Trophoblast cell (in vitro differentiated cells and primary cell): ENCODE results near the gene SYAP1.

Source experiments
- DNase-seq, 2 donors: peaks; one replicate each; pipeline ENCODE4 v3.0.0-alpha.2; 2016
- H2AFZ ChIP-seq: 2 replicates; pipeline ENCODE4 v1.6.1; 2013; ENCODE audit warnings: low read length, moderate library complexity, mild to moderate bottlenecking; ENCODE audit not compliant: insufficient read depth, poor library complexity
- H2AK5ac ChIP-seq: 2 replicates; pipeline ENCODE4 v1.6.1; 2013; ENCODE audit warnings: mild to moderate bottlenecking, low read length
- H2BK120ac ChIP-seq: 2 replicates; pipeline ENCODE4 v1.6.1; 2013; ENCODE audit warnings: low read length, mild to moderate bottlenecking, moderate library complexity; ENCODE audit not compliant: insufficient read depth, poor library complexity
- H2BK12ac ChIP-seq: 2 replicates; pipeline ENCODE4 v1.6.1; 2013; ENCODE audit warnings: mild to moderate bottlenecking, low read length, moderate library complexity
- H2BK5ac ChIP-seq: 2 replicates; pipeline ENCODE4 v1.6.1; 2013; ENCODE audit warnings: low read length, low read depth, moderate library complexity, mild to moderate bottlenecking; ENCODE audit not compliant: poor library complexity
- H3K14ac ChIP-seq: 2 replicates; pipeline ENCODE4 v1.6.1; 2013; ENCODE audit warnings: mild to moderate bottlenecking, low read length
- H3K18ac ChIP-seq: 2 replicates; pipeline ENCODE4 v1.6.1; 2013; ENCODE audit warnings: mild to moderate bottlenecking, low read length
- H3K23ac ChIP-seq: 2 replicates; pipeline ENCODE4 v1.6.1; 2013; ENCODE audit warnings: low read length
- H3K27ac ChIP-seq: 2 replicates; pipeline ENCODE4 v1.5.1; 2013; ENCODE audit warnings: low read depth, mild to moderate bottlenecking, inconsistent platforms, low read length, moderate library complexity
- H3K27me3 ChIP-seq: 2 replicates; pipeline ENCODE4 v1.6.1; 2013; ENCODE audit warnings: inconsistent platforms, mild to moderate bottlenecking, low read length, moderate library complexity; ENCODE audit not compliant: insufficient read depth
- H3K36me3 ChIP-seq, 2 experiments: 1 replicate in 1 of 2; 2 replicates in 1 of 2; pipeline ENCODE4 v1.6.1; 2013; ENCODE audit warnings: low read length in 2 of 2, mild to moderate bottlenecking in 2 of 2, moderate library complexity in 1 of 2; ENCODE audit not compliant: insufficient read depth in 2 of 2, control insufficient read depth in 1 of 2
- H3K4ac ChIP-seq: 2 replicates; pipeline ENCODE4 v1.6.1; 2013; ENCODE audit warnings: low read depth, mild to moderate bottlenecking, low read length, moderate library complexity
- H3K4me1 ChIP-seq, 2 experiments: 1 replicate in 1 of 2; 2 replicates in 1 of 2; pipeline ENCODE4 v1.6.1; 2013; ENCODE audit warnings: low read length in 2 of 2, mild to moderate bottlenecking in 2 of 2, moderate library complexity in 1 of 2; ENCODE audit not compliant: insufficient read depth in 2 of 2, control insufficient read depth in 1 of 2
- H3K4me2 ChIP-seq: 2 replicates; pipeline ENCODE4 v1.6.1; 2013; ENCODE audit warnings: inconsistent platforms, mild to moderate bottlenecking, low read length, moderate library complexity
- H3K4me3 ChIP-seq: 2 replicates; pipeline ENCODE4 v1.5.1; 2013; ENCODE audit warnings: mild to moderate bottlenecking, low read depth, low read length, inconsistent platforms
- H3K79me1 ChIP-seq: one replicate; pipeline ENCODE4 v1.6.1; 2013; ENCODE audit warnings: low read length
- H3K79me2 ChIP-seq: 2 replicates; pipeline ENCODE4 v1.6.1; 2013; ENCODE audit warnings: low read length, mild to moderate bottlenecking; ENCODE audit not compliant: control insufficient read depth, insufficient read depth, poor library complexity
- H3K9ac ChIP-seq: 2 replicates; pipeline ENCODE4 v1.6.1; 2013; ENCODE audit warnings: mild to moderate bottlenecking, low read length
- H3K9me3 ChIP-seq: 2 replicates; pipeline ENCODE4 v1.6.1; 2013; ENCODE audit warnings: low read depth, mild to moderate bottlenecking, control low read depth, inconsistent platforms, low read length; ENCODE audit not compliant: insufficient read depth
- H4K12ac ChIP-seq: 2 replicates; pipeline ENCODE4 v1.6.1; 2013; ENCODE audit warnings: low read depth, mild to moderate bottlenecking, low read length, moderate library complexity
- H4K8ac ChIP-seq: 2 replicates; pipeline ENCODE4 v1.6.1; 2013; ENCODE audit warnings: low read depth, mild to moderate bottlenecking, low read length, moderate library complexity
- H4K91ac ChIP-seq: one replicate; pipeline ENCODE4 v1.6.1; 2013; ENCODE audit warnings: low read depth, mild to moderate bottlenecking, low read length, moderate library complexity
- WGBS: extraction: QIAGEN DNeasy Blood & Tissue Kit; methylation state at CpG from one replicate; pipeline ENCODE4 v1.1.7; 2013; ENCODE audit warnings: missing lambda C conversion rate; ENCODE audit not compliant: insufficient read length, insufficient coverage; ENCODE audit errors: extremely low coverage; 5-methylcytosine and 5-hydroxymethylcytosine counted together

Gene SYAP1

GRCh38 chrX:16788477-16788876, 69.1 kb downstream of the SYAP1 start:
- Histone ChIP-seq H4K91ac (no peak overlapping the region), H3K14ac (no peak overlapping the region), H3K4me1 (no peaks in the 10 kb centered on the region), H4K8ac (no peak overlapping the region), H3K4me3 (no peak overlapping the region), H3K27ac (no peak overlapping the region), H3K36me3 (peaks cover 0 to 2% of the 10 kb centered on the region in 2 experiments), H2BK12ac (no peak overlapping the region), H3K79me1 (peaks cover 2% of the 10 kb centered on the region), H3K27me3 (no peaks in the 10 kb centered on the region), H2BK5ac (no peak overlapping the region), H3K79me2 (peaks cover 2% of the 10 kb centered on the region), H2AK5ac (no peak overlapping the region), H4K12ac (no peak overlapping the region), H2BK120ac (no peak overlapping the region), H3K18ac (no peak overlapping the region), H3K9me3 (no peaks in the 10 kb centered on the region), H3K4ac (no peak overlapping the region), H3K4me2 (no peak overlapping the region), H2AFZ (no peak overlapping the region), H3K23ac (no peak overlapping the region), H3K9ac (no peak overlapping the region)
- no CpG with 5 or more reads among the region's 5 CpGs for WGBS
- no peak for DNase-seq

GRCh38 chrX:16796298-16796697, 76.9 kb downstream of the SYAP1 start:
- H3K9ac ChIP-seq: no peak overlapping the region
- H3K36me3 ChIP-seq: peaks cover 0 to 2% of the 10 kb centered on the region in 2 experiments
- H3K79me1 ChIP-seq: no peaks in the 10 kb centered on the region
- H3K27ac ChIP-seq: no peak overlapping the region
- no peaks in the 10 kb centered on the region for H3K79me2 ChIP-seq
- no peak overlapping the region for H3K23ac ChIP-seq
- no peak overlapping the region for H2AK5ac ChIP-seq
- no peaks in the 10 kb centered on the region for H3K27me3 ChIP-seq
- no CpG with 5 or more reads among the region's 4 CpGs for WGBS
- no peak overlapping the region for H2BK120ac ChIP-seq
- no peak overlapping the region for H3K4ac ChIP-seq
- no peak overlapping the region for H3K14ac ChIP-seq
- H4K8ac ChIP-seq: no peak overlapping the region
- H3K9me3 ChIP-seq: no peaks in the 10 kb centered on the region
- DNase-seq: no peak
- H2BK5ac ChIP-seq: no peak overlapping the region
- H4K12ac ChIP-seq: no peak overlapping the region
- H3K4me2 ChIP-seq: no peak overlapping the region
- no peaks in the 10 kb centered on the region for H3K4me1 ChIP-seq
- no peak overlapping the region for H3K18ac ChIP-seq
- no peak overlapping the region for H4K91ac ChIP-seq
- no peak overlapping the region for H3K4me3 ChIP-seq
- no peak overlapping the region for H2BK12ac ChIP-seq
- no peak overlapping the region for H2AFZ ChIP-seq

- H3K4ac ChIP-seq: no peak overlapping the region
- no peaks in the 10 kb centered on the region for H3K9me3 ChIP-seq
- H2BK5ac ChIP-seq: no peak overlapping the region
- H3K79me1 ChIP-seq: no peaks in the 10 kb centered on the region
- H2AK5ac ChIP-seq: no peak overlapping the region
- no peaks in the 10 kb centered on the region for H3K27me3 ChIP-seq
- DNase-seq: no peak
- no peak overlapping the region for H3K23ac ChIP-seq
- WGBS: no CpG with 5 or more reads among the region's 5 CpGs
- H2BK12ac ChIP-seq: no peak overlapping the region
- no peak overlapping the region for H3K14ac ChIP-seq
- H4K12ac ChIP-seq: no peak overlapping the region
- no peak overlapping the region for H2BK120ac ChIP-seq
- H3K4me2 ChIP-seq: no peak overlapping the region
- H4K8ac ChIP-seq: no peak overlapping the region
- H3K79me2 ChIP-seq: no peaks in the 10 kb centered on the region
- no peak overlapping the region for H4K91ac ChIP-seq
- H3K4me1 ChIP-seq: no peaks in the 10 kb centered on the region
- H3K9ac ChIP-seq: no peak overlapping the region
- H3K4me3 ChIP-seq: no peak overlapping the region
- peaks cover 0 to 2% of the 10 kb centered on the region in 2 experiments for H3K36me3 ChIP-seq
- no peak overlapping the region for H2AFZ ChIP-seq
- H3K27ac ChIP-seq: no peak overlapping the region
- no peak overlapping the region for H3K18ac ChIP-seq
These were observed 77.9 kb downstream of the SYAP1 start for GRCh38 chrX:16797358-16797757.

GRCh38 chrX:16797841-16798240, 78.4 kb downstream of the SYAP1 start:
- Histone ChIP-seq H3K27me3 (no peaks in the 10 kb centered on the region), H3K36me3 (peaks cover 0 to 2% of the 10 kb centered on the region in 2 experiments), H3K79me1 (no peaks in the 10 kb centered on the region), H2BK12ac (no peak overlapping the region), H2BK120ac (no peak overlapping the region), H2AK5ac (no peak overlapping the region), H3K9me3 (no peaks in the 10 kb centered on the region), H4K12ac (no peak overlapping the region), H3K4me2 (no peak overlapping the region), H4K8ac (no peak overlapping the region), H2BK5ac (no peak overlapping the region), H3K27ac (no peak overlapping the region), H3K18ac (no peak overlapping the region), H3K14ac (no peak overlapping the region), H3K9ac (no peak overlapping the region), H3K23ac (no peak overlapping the region), H2AFZ (no peak overlapping the region), H3K79me2 (no peaks in the 10 kb centered on the region), H3K4me1 (no peaks in the 10 kb centered on the region), H4K91ac (no peak overlapping the region), H3K4me3 (no peak overlapping the region), H3K4ac (no peak overlapping the region)
- WGBS: no CpG with 5 or more reads among the region's 4 CpGs
- DNase-seq: no peak
